NCI-H128 (cell line): ENCODE results near the gene RBCK1.
"Not testable (repeated sequence)": the region's sequence is repeated elsewhere in the genome, so short reads cannot be mapped to it uniquely, and the experiment has no call there.

Source experiments
- DNase-seq: peaks from one replicate; lab custom pipeline; 2025; ENCODE audit not compliant: unreplicated experiment; lab: John Stamatoyannopoulos, UW

RBCK1 gene

DNA sequence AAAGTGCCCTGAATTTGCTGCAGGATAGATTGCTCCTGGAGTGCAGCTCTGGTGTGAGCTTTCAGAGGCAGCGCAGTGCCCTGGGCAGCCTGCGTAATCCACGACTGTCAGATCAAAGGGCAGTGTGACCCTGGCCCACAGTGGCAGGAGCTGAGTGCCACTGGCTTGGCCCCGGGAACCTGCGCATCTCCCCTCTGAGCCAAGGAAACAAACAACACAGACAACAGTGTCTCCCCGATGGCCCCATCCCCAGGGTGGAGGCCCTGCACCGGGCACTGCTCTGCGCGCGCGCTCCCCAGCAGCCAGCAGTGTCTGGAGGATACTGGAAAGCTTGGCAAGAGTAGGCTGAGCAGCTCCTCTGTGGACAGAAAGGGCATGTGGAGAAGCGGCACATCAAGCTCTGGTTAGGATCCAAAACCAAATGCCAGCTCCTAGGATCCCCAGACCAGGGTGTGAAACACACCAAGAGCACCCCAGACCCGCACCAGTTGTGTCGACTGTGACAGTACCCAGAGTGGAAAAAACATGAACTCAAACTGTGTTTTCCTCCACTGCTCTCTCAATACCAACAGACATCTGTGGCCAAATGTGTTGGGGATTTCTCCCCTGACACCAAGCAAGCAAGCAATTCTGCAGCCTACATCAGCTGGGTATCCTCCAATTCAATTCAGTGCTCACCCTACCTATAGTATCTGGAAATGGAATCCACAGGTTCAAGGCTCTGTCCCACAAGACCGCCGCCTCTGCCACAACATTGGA lies 26.7 kb downstream of the RBCK1 start:
- no peak for DNase-seq

DNA sequence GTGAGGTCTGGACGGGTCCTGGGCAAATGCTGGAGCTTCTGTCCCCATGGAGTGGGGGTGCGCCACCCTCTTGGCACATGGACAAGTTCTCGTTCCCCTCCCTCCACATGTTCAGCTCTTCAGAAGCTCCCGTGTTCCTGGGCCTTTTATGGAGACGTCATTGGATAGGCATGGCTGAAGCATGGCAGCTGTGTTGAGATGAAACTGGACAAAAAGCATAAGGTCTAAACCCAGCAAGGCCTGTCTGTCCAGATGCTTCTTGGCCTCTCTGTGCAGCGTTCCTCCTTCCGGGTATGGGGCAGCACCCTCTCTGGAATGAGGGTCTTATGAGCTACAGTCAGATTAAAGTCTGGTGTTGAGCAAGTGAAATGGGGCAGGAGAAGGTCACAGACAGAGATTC lies 27.5 kb downstream of the RBCK1 start:
- DNase-seq: no peak

DNA sequence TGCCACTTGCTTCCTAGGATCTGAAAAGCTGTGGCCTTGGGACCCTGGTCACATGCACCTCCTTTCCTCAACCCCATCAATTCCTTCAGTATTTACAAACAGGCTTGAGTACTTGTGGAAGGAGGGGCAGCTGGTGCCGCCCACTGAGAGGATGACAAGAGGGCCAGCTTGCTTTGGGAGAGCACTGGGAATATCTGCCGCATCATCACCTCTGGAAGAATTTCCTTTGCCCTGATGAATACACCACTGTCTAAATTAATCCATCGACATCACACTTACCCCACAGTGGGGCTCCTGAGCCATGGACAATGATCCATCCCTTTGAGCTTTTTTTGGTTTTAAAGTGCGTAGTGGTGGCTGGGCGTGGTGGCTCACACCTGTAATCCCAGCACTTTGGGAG lies 28.4 kb downstream of the RBCK1 start:
- DNase-seq: no peak

DNA sequence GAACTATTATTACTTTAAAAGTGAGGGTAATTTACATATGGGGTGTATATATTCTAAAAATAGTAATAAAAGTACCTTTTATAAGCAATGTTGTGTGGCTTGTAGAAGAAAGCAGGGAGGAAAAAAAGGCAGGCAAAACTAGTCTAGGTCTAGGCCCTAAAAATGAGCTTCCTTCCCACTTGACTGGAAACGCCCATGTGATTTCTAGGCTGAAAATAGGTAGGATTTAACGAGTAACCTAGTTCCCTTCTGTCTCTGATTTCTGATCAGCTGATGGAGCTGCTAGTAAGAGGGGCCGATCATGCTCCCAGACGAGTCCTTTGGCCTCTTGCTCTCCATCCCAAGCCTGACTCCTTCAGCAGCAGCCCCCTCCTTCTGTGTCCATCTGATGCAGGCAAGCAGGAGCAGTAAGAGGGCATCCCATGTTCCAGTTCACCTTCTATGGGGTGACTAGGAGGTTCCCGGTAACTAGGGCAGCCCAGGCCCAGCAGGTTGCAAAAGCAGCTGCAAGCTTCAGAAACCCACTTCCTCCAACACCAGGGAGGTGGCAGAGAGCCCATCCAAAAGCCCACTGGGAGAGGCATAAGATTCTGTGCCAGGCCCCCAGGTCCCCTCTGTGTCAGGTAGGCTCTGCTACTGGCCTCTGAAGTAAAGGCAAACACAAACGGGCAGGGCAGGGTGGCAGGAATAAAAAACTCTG lies 29.8 kb downstream of the RBCK1 start:
- no peak for DNase-seq

DNA sequence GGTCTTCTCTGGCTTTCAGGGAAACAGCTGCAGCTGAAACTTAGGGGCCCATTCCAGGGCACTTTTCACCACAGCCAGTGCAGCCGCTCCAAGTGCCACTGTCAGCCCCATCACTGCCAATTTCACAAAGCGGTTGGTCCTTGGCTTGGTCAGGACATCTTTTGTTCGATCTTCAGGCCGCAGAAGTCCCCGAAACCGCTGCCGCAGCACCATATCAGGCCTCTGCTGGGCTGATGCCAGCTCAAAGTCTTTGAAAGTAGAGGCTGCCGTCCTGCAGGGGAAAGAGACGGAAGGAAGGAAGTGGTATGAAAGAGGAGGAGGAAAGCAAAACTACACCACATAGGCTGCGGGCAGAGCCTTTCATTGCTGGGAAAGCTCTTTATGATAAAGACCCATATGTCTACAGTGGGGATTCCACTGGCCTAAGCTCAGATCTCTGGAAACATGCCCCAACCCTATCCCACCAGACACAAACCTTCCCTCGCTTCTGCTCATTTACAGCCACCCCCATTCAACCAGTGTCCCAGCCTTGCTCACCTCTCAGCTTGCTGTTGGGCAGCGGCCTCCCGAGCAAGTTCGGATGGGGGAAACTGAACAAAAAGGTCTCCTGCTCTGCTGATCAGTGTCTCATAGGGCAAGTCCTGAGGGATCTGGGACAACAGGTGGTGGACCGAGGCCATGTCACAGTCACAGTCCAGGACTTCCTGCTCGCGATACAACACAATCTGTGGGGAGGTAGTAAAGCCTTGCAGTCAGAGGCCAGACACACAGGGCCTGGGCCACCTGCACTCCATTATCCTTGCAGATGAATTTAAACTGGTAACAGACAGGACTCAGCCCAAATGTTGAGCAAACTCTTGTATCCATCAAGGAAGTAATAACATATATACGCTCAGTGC lies 30.7 kb downstream of the RBCK1 start:
- no peak for DNase-seq

DNA sequence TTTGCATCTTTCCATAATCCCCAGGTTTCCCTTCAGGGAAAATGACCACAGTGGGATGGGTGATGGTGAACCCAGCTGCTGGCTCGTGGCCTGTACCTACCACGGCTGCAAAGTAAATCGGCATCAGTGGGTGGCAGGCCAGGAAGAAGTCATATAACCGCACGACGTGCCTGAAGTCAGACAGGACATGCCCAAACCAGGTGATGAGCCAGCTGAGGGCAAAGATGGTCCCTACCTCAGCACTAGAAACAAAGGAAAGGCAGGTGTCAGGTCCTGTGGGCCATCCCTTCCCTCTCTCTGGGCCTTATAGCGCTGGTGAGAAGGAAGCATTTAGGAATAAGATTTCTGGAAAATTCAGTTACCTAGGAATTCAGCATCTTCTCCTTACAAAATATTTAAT lies 32.0 kb downstream of the RBCK1 start:
- no peak for DNase-seq

DNA sequence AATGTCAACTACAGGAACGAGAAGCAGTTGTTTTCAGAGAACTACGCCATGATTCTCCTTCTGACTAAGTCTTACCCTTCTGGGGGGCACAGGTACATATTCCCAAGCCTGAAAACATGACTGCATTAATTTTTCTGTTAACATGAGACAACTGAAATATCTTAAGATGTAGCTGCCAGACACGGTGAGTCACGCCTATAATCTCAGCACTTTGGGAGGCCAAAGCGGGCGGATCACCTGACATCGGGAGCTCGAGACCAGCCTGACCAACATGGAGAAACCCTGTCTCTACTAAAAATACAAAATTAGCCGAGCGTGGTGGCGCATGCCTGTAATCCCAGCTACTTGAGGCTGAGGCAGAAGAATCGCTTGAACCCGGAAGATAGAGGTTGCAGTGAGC lies 32.5 kb downstream of the RBCK1 start:
- DNase-seq: no peak

DNA sequence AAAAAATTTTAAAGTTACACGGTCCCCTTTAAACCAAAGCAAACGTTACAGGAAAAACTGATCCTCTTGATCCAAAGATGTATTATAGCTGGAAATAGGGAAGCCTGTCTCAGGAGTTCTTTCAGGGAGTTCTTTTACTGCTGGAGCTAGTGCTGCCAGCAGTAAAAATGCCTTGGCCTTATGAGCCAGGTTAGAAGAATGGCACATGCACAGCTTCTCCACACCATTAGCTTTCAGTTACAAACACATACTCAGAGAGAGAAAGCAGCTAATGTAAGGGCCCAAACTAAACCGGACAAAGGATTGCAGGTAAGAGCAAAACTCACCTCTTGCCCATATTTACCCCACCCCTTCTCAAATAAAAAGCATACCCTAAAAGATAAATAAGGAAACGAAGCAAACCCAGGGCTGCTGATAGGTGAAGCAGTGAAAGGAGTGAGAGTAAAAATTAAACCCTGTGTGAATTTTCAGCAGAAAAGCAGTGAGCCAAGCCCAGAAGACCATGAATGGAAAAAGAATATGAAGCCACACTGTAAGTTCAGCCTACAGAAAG lies 35.2 kb downstream of the RBCK1 start:
- no peak for DNase-seq

DNA sequence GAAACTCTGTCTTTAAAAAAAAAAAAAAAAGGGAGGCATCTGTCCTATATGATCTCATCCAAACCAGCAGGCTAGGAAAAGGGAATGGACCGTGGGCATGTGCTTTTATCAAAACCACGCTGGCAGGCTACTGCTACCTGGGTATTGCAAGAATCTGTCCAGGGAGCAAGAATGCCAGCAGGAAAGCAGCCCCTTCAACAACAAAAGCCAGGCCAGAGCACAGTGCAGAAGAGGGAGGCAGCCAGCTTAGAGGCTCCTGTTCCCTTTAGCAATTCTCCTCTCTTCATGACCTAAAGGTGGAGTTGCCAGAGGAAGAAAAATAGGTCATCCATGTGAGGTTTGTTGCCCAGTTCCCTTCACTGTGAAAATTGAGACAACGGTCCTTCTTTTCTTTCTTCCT lies 36.0 kb downstream of the RBCK1 start:
- DNase-seq: no peak

DNA sequence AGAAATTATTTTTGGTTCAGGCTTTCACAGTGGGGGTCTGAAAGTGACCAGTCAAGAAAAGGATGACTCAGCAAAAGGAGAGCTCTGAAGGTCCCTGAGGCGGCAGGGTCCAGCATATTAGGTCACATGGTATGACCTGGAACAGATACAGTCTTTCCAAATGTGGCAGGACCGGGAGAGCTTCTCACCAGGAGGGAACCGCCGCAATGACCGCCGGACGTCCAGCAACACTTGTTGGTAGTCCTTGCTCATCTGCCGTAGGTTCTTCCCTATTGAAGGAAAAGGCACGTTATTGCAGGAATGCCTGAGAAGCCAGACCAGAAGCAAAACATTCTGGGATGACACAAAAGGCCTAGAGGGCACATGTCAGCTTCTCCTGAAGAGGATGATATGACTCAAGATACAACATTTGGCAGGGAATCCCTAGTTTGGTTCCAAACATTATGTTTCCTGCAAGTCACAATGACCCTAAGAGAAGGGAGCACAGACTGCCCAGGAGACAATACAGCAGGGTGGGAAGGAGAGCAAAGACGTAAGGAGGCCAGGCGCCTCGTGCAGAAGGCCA lies 36.8 kb downstream of the RBCK1 start:
- no peak for DNase-seq

DNA sequence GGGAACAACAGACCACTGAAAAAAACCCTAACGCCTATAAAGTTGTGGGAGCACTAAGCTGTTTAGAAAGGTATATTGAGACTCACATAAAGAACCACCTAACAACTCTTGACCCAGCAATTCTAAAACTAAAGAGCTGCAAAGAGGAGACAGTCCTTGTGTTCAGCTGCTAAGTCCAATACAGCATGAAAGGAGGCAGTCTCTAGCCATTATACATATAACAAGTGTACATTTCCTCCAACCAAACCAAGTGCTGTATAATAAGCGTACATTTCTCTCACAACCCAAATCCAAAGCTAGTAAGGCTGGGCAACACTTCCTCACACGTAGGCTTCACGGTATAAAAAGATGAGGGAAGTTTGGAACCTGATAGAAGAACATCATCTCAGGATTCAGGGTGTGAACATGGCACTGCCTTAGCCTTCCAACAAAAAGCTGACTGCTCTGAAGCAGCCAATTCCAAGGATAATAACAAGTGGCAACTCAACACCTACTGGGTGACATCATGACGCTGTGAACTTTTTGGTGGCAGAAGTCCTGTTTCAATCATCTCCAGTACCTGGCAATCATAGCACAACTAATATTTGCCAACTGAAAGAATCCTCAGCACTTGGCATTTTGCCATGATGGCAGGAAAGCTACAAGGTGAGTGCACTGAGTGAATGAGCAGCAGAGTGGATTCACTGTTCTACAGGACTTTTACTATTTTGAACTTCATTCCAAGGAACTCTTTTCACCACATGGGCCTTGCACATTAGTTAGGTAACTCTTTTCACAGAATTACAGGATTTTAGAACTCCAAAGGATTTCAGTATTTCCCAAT lies 37.6 kb downstream of the RBCK1 start:
- no peak for DNase-seq

DNA sequence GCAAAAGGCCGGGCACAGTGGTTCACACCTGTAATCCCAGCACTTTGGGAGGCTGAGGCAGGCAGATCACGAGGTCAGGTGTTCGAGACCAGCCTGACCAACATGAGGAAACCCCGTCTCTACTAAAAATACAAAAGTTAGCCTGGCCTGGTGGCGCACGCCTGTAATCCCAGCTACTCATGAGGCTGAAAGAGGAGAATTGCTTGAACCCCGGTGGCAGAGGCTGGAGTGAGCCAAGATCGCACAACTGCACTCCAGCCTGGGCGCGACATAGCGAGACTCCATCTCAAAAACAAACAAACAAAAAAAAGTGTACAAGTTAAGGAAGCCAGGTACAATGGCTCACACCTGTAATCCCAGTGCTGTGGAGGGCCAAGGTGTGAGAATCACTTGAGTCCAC lies 43.9 kb downstream of the RBCK1 start:
- DNase-seq: not testable (repeated sequence)

DNA sequence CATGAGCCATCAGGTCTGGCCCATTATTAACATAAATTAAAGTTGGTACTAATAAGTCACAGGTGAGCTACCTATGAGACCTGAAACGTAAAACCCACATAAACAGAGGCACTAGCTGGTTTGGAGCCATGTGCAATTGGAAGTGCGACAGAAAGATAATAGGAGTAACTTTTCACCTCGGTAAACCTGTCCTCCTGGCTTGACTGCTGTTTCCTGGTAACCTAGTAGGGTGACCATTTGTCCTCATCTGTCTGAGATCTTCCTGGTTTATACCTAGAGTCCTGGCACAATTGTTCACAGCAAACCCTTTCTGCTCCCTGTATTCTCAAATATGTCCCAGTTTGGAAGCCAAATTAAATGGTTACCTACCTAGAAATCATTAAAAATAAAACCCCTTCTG lies 46.9 kb downstream of the RBCK1 start:
- no peak for DNase-seq

DNA sequence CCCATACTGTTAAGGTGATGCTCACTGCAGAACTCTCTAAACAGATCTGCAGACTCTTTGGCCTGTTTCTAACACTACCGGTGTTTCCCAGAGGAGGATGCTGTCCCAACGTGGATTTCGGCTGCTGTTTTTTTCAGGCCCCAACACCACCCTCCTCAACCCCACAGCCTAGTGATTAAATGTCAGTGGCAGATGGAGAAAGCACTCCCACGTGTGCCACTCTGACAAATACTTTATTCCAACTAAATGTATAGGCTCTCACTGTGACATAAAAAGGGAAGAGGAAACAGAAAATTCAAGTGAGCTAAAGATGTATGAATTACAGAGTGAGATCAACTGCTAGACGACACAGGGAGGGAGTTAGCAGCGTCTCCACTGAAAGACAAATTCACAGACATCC lies 50.7 kb downstream of the RBCK1 start:
- no peak for DNase-seq

DNA sequence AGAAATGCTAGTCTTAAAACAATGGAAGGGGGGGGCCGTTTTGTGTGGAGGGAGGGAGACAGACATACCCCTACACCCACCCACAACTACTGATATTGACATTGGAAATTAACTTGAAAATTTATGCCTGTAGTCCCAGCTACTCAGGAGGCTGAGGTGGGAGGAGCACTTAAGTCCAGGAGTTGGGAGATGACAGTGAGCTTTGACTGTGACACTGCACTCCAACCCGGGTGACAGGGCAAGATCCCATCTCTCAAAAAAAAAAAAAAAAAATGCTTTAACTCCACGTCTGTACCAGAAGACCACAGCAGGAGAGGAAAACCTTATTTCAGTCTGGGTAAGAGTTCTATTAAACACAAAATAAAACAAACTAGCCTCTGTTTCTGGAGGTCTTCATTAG lies 52.1 kb downstream of the RBCK1 start:
- DNase-seq: no peak

DNA sequence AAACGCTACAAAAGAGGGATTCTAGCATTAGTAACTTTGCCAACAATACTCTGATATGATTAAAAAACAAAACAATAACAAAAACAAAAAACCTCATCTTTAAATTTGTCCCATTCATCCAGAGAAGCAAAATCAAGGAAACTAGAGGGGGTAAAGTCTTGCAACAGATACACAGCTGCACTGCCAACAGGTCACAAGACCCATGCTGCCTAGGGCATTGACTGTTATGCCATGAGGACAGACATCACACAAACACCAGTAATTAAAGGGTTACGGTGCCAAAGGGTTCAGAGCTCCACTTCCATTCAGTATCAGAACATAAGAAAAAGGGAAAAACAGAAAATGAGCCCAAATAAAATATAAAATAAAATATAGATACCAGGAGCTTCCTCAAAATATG lies 52.6 kb downstream of the RBCK1 start:
- DNase-seq: no peak

DNA sequence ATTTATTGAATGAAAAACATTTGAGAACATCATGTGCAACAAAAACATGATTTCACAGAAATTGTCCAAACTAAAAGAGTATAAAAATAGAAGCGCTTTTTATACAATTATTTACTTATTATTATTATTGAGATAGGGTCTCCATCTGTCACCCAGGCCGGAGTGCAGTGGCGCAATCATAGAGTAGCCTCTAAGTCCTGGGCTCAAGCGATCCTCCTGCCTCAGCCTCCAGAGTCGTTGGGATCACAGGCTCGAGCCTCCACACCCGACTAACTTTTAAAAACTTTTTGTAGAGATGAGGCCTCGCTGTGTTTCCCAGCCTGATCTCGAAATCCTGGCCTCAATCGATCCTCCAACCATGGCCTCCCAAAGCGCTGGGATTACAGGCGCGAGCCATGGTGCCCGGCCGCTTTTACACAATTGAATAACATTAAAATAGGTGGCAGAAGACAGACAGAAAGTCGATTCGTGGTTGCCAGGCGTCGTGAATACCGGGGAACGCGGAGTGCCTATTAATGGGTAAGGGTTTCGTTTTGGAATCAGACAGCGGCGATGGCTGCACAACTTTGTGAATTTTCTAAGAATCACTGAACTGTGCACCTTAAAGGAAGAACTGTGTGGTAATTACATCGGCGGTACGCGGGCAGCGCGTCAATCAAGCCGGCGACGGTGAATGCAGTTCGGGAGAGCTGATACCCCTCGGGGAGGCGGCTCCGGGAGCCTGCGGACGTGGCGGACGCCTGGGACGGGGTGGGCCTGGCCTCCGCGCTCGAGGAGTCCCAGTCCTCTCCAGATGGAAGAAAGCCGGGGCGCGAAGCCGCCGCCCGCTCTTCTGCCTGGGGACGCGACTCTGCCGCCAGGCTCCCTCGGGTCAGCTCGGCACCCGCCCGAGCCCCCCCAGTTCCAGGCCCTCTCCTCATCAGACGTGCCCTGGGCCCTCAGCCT lies 53.4 kb downstream of the RBCK1 start:
- DNase-seq: no peak

DNA sequence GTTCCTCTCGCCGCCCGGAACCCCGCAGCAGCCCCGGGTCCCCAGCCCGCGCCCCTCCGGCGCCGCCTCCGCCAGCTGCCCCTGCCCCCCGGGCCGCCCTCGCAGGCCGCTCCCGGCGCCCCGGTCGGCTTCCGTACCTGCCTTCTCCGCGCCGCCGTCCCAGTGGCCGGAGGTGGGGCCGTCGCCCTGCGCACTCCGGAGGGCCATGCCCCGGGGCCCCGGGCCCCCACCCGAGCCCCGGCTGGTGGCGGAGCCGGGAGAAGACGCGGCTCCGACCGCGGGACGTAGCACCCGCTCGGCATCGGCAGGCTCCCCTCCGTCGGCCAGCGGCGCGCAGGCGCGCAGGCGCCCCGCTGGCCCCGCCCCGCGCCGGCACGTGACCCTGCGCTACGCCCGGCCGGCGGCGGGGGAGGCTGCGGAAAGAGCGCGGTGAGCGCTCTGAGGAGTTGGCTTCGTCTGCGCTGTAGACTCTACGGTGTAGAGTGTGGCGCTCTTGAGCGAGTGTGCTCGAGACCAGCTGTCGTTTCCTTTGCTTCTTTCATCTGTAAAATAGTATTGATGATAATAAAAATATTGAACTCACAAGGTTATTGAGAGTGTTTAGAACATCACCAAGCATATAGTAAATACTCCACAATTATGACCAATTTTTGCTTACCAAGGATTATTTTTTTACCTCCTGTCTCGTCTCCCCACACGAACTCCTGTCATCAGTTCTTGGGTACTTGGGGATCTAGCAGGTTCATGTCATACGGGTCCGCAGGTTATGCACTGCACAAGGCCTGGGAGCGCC lies 54.3 kb downstream of the RBCK1 start, which contains the start of gene TBC1D20:
TBC1D20 (minus strand) TSS at position 335 of the 793 bp plus-strand sequence; CDS start at position 207, 128 bp downstream.
- peak; percentile 51 for DNase-seq
